Measurements from ENCODE around the gene HNRNPU. TPM values are rescaled to one million over a fixed set of nuclear protein-coding genes. Genes with fewer than 3 reads are reported as not detected.

HNRNPU gene
- 303 and 346 TPM in 2 replicates for polyA plus RNA-seq
- polyA minus RNA-seq, result 555 and 641 TPM in 2 replicates

DNA sequence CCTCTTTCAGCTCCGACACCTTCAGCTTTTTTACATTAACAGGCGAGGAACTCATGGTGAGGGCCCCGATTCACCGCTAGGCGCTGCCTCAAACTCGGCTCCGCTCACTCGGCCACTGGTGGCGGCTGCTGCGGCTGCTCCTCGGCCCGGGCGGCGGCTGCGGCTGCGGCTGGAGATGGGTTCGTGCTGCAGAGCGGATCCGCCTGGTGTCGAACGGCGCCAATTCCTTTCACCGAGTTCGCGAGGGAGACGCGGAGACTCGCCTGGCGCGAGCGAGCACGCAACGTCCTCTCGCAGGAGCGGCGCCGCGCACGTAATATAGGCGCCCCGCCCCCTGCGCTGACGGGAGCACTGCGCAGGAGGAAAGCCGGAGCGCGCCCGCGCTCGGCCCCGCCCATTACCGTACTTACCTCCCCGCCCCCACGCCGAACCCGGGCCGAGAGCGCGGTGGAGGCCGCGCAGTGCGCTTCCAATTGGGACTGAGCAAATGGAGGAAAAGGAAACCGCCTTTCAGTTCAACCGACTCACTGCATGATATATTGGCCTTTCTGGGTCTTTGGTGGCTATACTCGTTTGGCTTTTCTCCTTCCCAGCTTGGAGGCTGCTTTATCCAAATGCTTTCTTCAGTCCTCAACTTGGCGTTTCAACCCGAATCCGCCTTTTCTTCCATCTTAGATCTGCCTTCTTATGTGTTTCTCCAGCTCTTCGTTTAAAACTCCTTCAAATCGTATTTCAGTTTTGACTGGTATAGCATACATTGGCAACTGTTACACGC lies at the start of gene HNRNPU:
TSS of gene HNRNPU (minus strand) at position 291 of the 775 bp plus-strand sequence. CDS start at position 55, 236 bp downstream.
- no peaks in the 10 kb centered on the region for H3K27me3 ChIP-seq (ENCODE audit: insufficient read depth, low read depth, low read length)

GRCh38 chr1:244913806-244914205 lies 49.5 kb upstream of the HNRNPU start:
- TF ChIP-seq REST (IDR thresholded peaks at IDR 0.05; ENCODE audit: borderline replicate concordance) (no peak), TAF1 (IDR thresholded peaks at IDR 0.05; ENCODE audit: low read depth) (no peak)
- TF ChIP-seq, protein P1, sequence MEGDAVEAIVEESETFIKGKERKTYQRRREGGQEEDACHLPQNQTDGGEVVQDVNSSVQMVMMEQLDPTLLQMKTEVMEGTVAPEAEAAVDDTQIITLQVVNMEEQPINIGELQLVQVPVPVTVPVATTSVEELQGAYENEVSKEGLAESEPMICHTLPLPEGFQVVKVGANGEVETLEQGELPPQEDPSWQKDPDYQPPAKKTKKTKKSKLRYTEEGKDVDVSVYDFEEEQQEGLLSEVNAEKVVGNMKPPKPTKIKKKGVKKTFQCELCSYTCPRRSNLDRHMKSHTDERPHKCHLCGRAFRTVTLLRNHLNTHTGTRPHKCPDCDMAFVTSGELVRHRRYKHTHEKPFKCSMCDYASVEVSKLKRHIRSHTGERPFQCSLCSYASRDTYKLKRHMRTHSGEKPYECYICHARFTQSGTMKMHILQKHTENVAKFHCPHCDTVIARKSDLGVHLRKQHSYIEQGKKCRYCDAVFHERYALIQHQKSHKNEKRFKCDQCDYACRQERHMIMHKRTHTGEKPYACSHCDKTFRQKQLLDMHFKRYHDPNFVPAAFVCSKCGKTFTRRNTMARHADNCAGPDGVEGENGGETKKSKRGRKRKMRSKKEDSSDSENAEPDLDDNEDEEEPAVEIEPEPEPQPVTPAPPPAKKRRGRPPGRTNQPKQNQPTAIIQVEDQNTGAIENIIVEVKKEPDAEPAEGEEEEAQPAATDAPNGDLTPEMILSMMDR (IDR thresholded peaks at IDR 0.05; ENCODE audit: poor library complexity, severe bottlenecking), result no peak
- Histone ChIP-seq H4K20me1 (ENCODE audit: insufficient read depth) (no peaks in the 10 kb centered on the region), H3K9me3 (ENCODE audit: low read length) (no peaks in the 10 kb centered on the region), H3K4me2 (ENCODE audit: low read length) (no peak overlapping the region), H3K9ac (ENCODE audit: low read length) (no peak overlapping the region), H3K9me2 (ENCODE audit: insufficient read depth, low read length) (no peaks in the 10 kb centered on the region), H3K27me3 (ENCODE audit: insufficient read depth, low read depth, low read length) (no peaks in the 10 kb centered on the region), H2AFZ (ENCODE audit: low read depth, low read length) (no peak overlapping the region), H3K79me2 (replicated peaks; ENCODE audit: insufficient read depth, low read length) (no peaks in the 10 kb centered on the region), H3K4me3 (ENCODE audit: low read length) (no peak overlapping the region), H3K36me3 (ENCODE audit: insufficient read depth, low read length) (no peaks in the 10 kb centered on the region), H3K27ac (ENCODE audit: low read length) (no peak overlapping the region), H3F3A (ENCODE audit: insufficient read depth, low read length, poor library complexity, severe bottlenecking) (no peaks in the 10 kb centered on the region)

More for the DNA sequence above, at the start of gene HNRNPU:
- TF ChIP-seq REST (IDR thresholded peaks at IDR 0.05; ENCODE audit: borderline replicate concordance) (peak; percentile 93), TAF1 (IDR thresholded peaks at IDR 0.05; ENCODE audit: low read depth) (peak; percentile 98), RAD21 (conservative IDR thresholded peaks at IDR 0.05) (peak; percentile 42), MXI1 (conservative IDR thresholded peaks at IDR 0.05; ENCODE audit: poor library complexity, severe bottlenecking) (peak; percentile 66), EZH2 (IDR thresholded peaks at IDR 0.05; ENCODE audit: borderline replicate concordance, insufficient read depth, low read length, poor library complexity, severe bottlenecking) (no peak), EP300 (conservative IDR thresholded peaks at IDR 0.05; ENCODE audit: poor library complexity, severe bottlenecking) (peak; percentile 71), SMC3 (conservative IDR thresholded peaks at IDR 0.05; ENCODE audit: poor library complexity) (peak; percentile 46), POLR2AphosphoS5 (IDR thresholded peaks at IDR 0.05) (peak; percentile 99)
- TF ChIP-seq, protein P1 (IDR thresholded peaks at IDR 0.05; ENCODE audit: poor library complexity, severe bottlenecking), result peak; percentile 59
- H3K36me3 ChIP-seq (ENCODE audit: insufficient read depth, low read length), result no peaks in the 10 kb centered on the region
- H3K9ac ChIP-seq (ENCODE audit: low read length), result peak within 1 kb of the TSS; percentile 100
- no peaks in the 10 kb centered on the region for H3K9me3 ChIP-seq (ENCODE audit: low read length)
- peaks cover 42% of the 10 kb centered on the region for H3K79me2 ChIP-seq (replicated peaks; ENCODE audit: insufficient read depth, low read length)
- H4K20me1 ChIP-seq (ENCODE audit: insufficient read depth), result peaks cover 29% of the 10 kb centered on the region
- peak within 1 kb of the TSS; percentile 97 for H3K4me3 ChIP-seq (ENCODE audit: low read length)
- peak within 1 kb of the TSS; percentile 97 for H3K4me2 ChIP-seq (ENCODE audit: low read length)
- peaks cover 10% of the 10 kb centered on the region for H3F3A ChIP-seq (ENCODE audit: insufficient read depth, low read length, poor library complexity, severe bottlenecking)
- peak within 1 kb of the TSS; percentile 100 for H3K27ac ChIP-seq (ENCODE audit: low read length)
- H2AFZ ChIP-seq (ENCODE audit: low read depth, low read length), result peak within 1 kb of the TSS; percentile 70
- no peaks in the 10 kb centered on the region for H3K9me2 ChIP-seq (ENCODE audit: insufficient read depth, low read length)

All from neural cell (in vitro differentiated cells).